GM18508 (cell line): ENCODE measurements around the gene CUEDC1.
"Not testable (repeated sequence)": the region's sequence is repeated elsewhere in the genome, so short reads cannot be mapped to it uniquely, and the experiment has no call there.

ENCODE experiments used
- ATAC-seq: cut with Tn5 transposase; IDR thresholded peaks from one replicate; pipeline ENCODE4 v1.9.1; 2021; ENCODE audit warnings: moderate number of reproducible peaks; ENCODE audit not compliant: insufficient read depth, unreplicated experiment

The CUEDC1 gene

GRCh38 chr17:57958391-57958790, 3.2 kb upstream of the CUEDC1 start:
- not testable (repeated sequence) for ATAC-seq

GRCh38 chr17:57957886-57958285, 2.7 kb upstream of the CUEDC1 start:
- ATAC-seq = no peak

- no peak for ATAC-seq
Measured at GRCh38 chr17:57957120-57957850, 2.1 kb upstream of the CUEDC1 start.

- ATAC-seq = peak; percentile 46
Measured at GRCh38 chr17:57956291-57957119, 1.3 kb upstream of the CUEDC1 start.

- ATAC-seq = no peak
Measured at GRCh38 chr17:57954397-57955182, 622 bp downstream of the CUEDC1 start.

GRCh38 chr17:57953705-57954396, 1.4 kb downstream of the CUEDC1 start:
- ATAC-seq = no peak

GRCh38 chr17:57953219-57953618, 2.0 kb downstream of the CUEDC1 start:
- ATAC-seq = no peak

GRCh38 chr17:57949649-57950048, 5.6 kb downstream of the CUEDC1 start:
- no peak for ATAC-seq

GRCh38 chr17:57948555-57949420, 6.4 kb downstream of the CUEDC1 start:
- ATAC-seq = no peak

- no peak for ATAC-seq
Measured at GRCh38 chr17:57948169-57948554, 7.0 kb downstream of the CUEDC1 start.

- no peak for ATAC-seq
Measured at GRCh38 chr17:57947369-57947768, 7.8 kb downstream of the CUEDC1 start.

- ATAC-seq = peak; percentile 73
Measured at GRCh38 chr17:57946798-57947358, 8.3 kb downstream of the CUEDC1 start.

GRCh38 chr17:57945996-57946797, 9.0 kb downstream of the CUEDC1 start:
- no peak for ATAC-seq

GRCh38 chr17:57944908-57945307, 10.3 kb downstream of the CUEDC1 start:
- no peak for ATAC-seq

GRCh38 chr17:57943645-57944044, 11.6 kb downstream of the CUEDC1 start:
- no peak for ATAC-seq

GRCh38 chr17:57943140-57943539, 12.1 kb downstream of the CUEDC1 start:
- ATAC-seq = no peak

GRCh38 chr17:57941384-57942370, 13.5 kb downstream of the CUEDC1 start:
- no peak for ATAC-seq
